Mesothelial cell of epicardium (in vitro differentiated cells): ENCODE measurements around the gene SVIL. TPM values are rescaled to one million over a fixed set of nuclear protein-coding genes. Genes with fewer than 3 reads are reported as not detected.
A peak's percentile ranks its signal among the peaks of the same experiment; 100 is the strongest.
"Not testable (repeated sequence)": the region's sequence is repeated elsewhere in the genome, so short reads cannot be mapped to it uniquely, and the experiment has no call there.

Experiments
- DNase-seq, 2 experiments: peaks; one replicate each; pipeline ENCODE4 v3.0.0; 2021; ENCODE audit warnings: low spot score in 2 of 2; ENCODE audit not compliant: unreplicated experiment in 2 of 2
- H3K27ac Mint-ChIP-seq: 2 replicates; pipeline ENCODE4 v1.8.0; 2021; ENCODE audit warnings: mixed read lengths
- H3K27me3 Mint-ChIP-seq: 2 replicates; pipeline ENCODE4 v1.8.0; 2021; ENCODE audit warnings: low read depth, mixed read lengths
- H3K36me3 Mint-ChIP-seq: 2 replicates; pipeline ENCODE4 v1.8.0; 2021; ENCODE audit warnings: mixed read lengths
- H3K4me1 Mint-ChIP-seq: 2 replicates; pipeline ENCODE4 v1.8.0; 2021; ENCODE audit warnings: mixed read lengths
- H3K4me3 Mint-ChIP-seq: 2 replicates; pipeline ENCODE4 v1.8.0; 2021; ENCODE audit warnings: mild to moderate bottlenecking, moderate library complexity, mixed read lengths
- H3K9me3 Mint-ChIP-seq: 2 replicates; pipeline ENCODE4 v1.8.0; 2021; ENCODE audit warnings: mixed read lengths
- total RNA-seq: library from RNA; stranded (reverse); gene quantifications from 3 replicates; pipeline ENCODE4 v1.2.1, GENCODE V29; 2021
- TF ChIP-seq, protein P1 (sequence below): fragments of 200-600 bp; sonication (generic); IDR thresholded peaks from one replicate; pipeline ENCODE4 v1.5.0; 2021; ENCODE audit warnings: antibody characterized with exemption; ENCODE audit not compliant: unreplicated experiment

SVIL gene
- total RNA-seq, 1 donor from 2014 or later, result 293 TPM

DNA sequence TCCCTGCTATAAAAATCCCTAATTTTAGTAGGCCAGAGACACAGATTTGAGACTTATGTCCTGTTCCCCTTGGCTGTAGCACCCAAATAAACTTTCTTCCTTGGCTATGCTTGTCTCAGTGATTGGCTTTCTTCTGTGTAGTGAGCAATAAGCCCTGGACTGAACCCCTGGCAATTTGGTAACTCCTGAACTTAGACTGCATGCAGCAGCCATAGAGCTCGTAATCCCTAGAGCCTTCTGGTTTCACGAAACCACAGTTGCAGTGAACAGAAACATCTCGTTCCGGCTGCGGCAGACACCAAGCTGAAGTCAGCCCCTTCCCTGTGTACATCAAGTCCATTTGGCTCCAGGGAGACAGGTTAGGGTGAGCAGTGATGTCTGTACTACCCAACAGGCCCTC lies 173.7 kb downstream of the SVIL start:
- no peak overlapping the region for H3K27ac Mint-ChIP-seq
- H3K4me3 Mint-ChIP-seq, result no peak overlapping the region
- H3K9me3 Mint-ChIP-seq, result peaks cover 11% of the 10 kb centered on the region
- H3K27me3 Mint-ChIP-seq, result no peaks in the 10 kb centered on the region
- no peak for DNase-seq
- TF ChIP-seq, protein P1, sequence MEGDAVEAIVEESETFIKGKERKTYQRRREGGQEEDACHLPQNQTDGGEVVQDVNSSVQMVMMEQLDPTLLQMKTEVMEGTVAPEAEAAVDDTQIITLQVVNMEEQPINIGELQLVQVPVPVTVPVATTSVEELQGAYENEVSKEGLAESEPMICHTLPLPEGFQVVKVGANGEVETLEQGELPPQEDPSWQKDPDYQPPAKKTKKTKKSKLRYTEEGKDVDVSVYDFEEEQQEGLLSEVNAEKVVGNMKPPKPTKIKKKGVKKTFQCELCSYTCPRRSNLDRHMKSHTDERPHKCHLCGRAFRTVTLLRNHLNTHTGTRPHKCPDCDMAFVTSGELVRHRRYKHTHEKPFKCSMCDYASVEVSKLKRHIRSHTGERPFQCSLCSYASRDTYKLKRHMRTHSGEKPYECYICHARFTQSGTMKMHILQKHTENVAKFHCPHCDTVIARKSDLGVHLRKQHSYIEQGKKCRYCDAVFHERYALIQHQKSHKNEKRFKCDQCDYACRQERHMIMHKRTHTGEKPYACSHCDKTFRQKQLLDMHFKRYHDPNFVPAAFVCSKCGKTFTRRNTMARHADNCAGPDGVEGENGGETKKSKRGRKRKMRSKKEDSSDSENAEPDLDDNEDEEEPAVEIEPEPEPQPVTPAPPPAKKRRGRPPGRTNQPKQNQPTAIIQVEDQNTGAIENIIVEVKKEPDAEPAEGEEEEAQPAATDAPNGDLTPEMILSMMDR, result no peak
- peaks cover 69% of the 10 kb centered on the region for H3K36me3 Mint-ChIP-seq
- H3K4me1 Mint-ChIP-seq, result no peaks in the 10 kb centered on the region

- peaks cover 62% of the 10 kb centered on the region for H3K36me3 Mint-ChIP-seq
- DNase-seq, H3K27me3 Mint-ChIP-seq, H3K4me3 Mint-ChIP-seq, H3K4me1 Mint-ChIP-seq: not testable (repeated sequence)
- H3K9me3 Mint-ChIP-seq, result peaks cover 11% of the 10 kb centered on the region
- peak overlapping the region; percentile 21 for H3K27ac Mint-ChIP-seq
Observed at GRCh38 chr10:29458190-29458589, 176.6 kb downstream of the SVIL start.

- no peak for DNase-seq
- no peak overlapping the region for H3K4me3 Mint-ChIP-seq
- H3K36me3 Mint-ChIP-seq, result peaks cover 35% of the 10 kb centered on the region
- H3K9me3 Mint-ChIP-seq, result peaks cover 1% of the 10 kb centered on the region
- H3K27me3 Mint-ChIP-seq, result no peaks in the 10 kb centered on the region
- H3K4me1 Mint-ChIP-seq, result no peaks in the 10 kb centered on the region
- TF ChIP-seq, protein P1, result no peak
- no peak overlapping the region for H3K27ac Mint-ChIP-seq
Observed at GRCh38 chr10:29455095-29455494, 179.7 kb downstream of the SVIL start.

DNA sequence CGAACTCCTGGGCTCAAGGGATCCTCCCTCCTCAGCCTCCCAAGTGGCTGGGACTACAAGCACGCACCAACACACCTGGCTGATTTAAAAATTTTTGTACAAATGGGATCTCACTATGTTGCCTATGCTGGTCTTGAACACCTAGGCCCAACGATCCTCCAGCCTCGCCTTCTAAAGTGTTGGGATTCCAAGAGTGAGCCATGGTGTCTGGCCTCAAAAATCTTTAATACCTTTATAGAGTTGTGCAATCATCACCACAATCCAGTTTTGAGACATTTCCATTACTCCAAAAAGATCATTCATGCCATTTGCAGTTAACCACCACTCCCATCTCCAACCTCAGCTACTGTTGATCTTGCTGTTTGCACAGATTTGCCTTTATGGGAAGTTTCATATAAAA lies 180.5 kb downstream of the SVIL start:
- H3K27me3 Mint-ChIP-seq, result no peaks in the 10 kb centered on the region
- TF ChIP-seq, protein P1, result no peak
- H3K9me3 Mint-ChIP-seq, result no peaks in the 10 kb centered on the region
- no peaks in the 10 kb centered on the region for H3K4me1 Mint-ChIP-seq
- no peak overlapping the region for H3K27ac Mint-ChIP-seq
- H3K4me3 Mint-ChIP-seq, result no peak overlapping the region
- peaks cover 27% of the 10 kb centered on the region for H3K36me3 Mint-ChIP-seq
- no peak for DNase-seq

- no peak overlapping the region for H3K4me3 Mint-ChIP-seq
- no peak for DNase-seq
- H3K36me3 Mint-ChIP-seq, result peaks cover 19% of the 10 kb centered on the region
- TF ChIP-seq, protein P1, result no peak
- no peaks in the 10 kb centered on the region for H3K9me3 Mint-ChIP-seq
- no peak overlapping the region for H3K27ac Mint-ChIP-seq
- peaks cover 11% of the 10 kb centered on the region for H3K4me1 Mint-ChIP-seq
- H3K27me3 Mint-ChIP-seq, result no peaks in the 10 kb centered on the region
Observed at GRCh38 chr10:29452546-29452945, 182.2 kb downstream of the SVIL start.

- H3K36me3 Mint-ChIP-seq, result peaks cover 16% of the 10 kb centered on the region
- no peak overlapping the region for H3K4me3 Mint-ChIP-seq
- peaks cover 11% of the 10 kb centered on the region for H3K4me1 Mint-ChIP-seq
- no peaks in the 10 kb centered on the region for H3K27me3 Mint-ChIP-seq
- TF ChIP-seq, protein P1, result no peak
- no peak overlapping the region for H3K27ac Mint-ChIP-seq
- no peak for DNase-seq
- no peaks in the 10 kb centered on the region for H3K9me3 Mint-ChIP-seq
Observed at GRCh38 chr10:29451946-29452345, 182.8 kb downstream of the SVIL start.
